Fibroblast of villous mesenchyme (primary cell): ENCODE measurements around the gene GORASP1. TPM values are rescaled to one million over a fixed set of nuclear protein-coding genes. Genes with fewer than 3 reads are reported as not detected.

Experiments
- DNase-seq: peaks from one replicate; pipeline ENCODE4 v3.0.0-alpha.2; 2010; ENCODE audit warnings: low read depth
- H3K4me3 ChIP-seq: 2 replicates; pipeline ENCODE4 v1.5.1; 2011; ENCODE audit warnings: low read depth, mild to moderate bottlenecking, low read length
- total RNA-seq: library from RNA; depleted of rRNA; stranded (reverse); fragments of >200 nt; gene quantifications from 2 replicates; pipeline ENCODE4 v1.2.3, GENCODE V29; 2012
- TF ChIP-seq, protein P1 (sequence below): IDR thresholded peaks from 2 replicates; pipeline ENCODE4 v1.5.1; 2012; ENCODE audit warnings: low read depth, mild to moderate bottlenecking, low read length; ENCODE audit not compliant: insufficient read depth

The GORASP1 gene
- 44.9 and 50.9 TPM in 2 replicates for total RNA-seq

DNA sequence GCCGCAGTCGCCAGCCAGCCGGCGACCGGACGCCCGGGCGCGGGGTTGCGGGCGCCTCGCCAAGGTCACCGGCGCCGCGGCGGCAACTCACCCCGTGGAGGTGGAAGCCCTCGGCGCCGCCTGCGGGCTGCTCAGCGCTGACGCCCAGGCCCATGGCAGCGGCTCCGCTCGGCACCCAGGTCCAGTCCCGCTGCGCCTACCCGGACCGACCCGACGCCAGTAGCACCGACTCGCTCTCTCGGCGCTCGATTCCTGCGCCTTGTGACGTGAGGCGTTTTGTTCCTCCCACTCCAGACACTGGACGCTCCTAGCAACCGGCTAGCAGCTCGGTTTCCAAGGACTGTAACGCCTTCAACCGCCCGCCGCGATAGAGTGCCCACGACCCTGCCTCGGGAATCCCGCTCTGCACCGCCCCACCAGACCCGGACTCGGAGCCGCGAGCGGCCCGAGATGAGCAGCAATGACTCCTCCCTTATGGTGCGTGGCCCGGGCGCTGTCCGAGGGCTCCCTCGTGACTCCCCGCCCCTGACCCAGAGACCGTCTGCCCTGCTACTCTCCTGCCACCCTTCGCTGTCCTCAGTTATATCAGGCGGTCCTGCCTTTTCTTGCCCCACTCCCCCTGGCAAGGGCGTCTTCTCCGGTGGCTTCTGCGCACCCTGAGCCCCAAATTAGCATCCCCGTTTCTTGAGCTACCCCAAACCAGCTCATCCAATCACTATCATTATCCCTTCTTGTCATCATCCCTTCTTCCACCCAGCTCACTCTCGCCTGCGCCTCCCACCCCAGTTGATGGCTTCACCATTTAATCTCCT lies at the start of gene GORASP1, which contains the start of gene TTC21A:
GORASP1 (minus strand) TSS at position 240 of the 812 bp plus-strand sequence; CDS start at position 154, 86 bp downstream.
TTC21A (plus strand) TSS at position 293 of the 812 bp plus-strand sequence; CDS start at position 451, 158 bp downstream.
- TF ChIP-seq, protein P1, sequence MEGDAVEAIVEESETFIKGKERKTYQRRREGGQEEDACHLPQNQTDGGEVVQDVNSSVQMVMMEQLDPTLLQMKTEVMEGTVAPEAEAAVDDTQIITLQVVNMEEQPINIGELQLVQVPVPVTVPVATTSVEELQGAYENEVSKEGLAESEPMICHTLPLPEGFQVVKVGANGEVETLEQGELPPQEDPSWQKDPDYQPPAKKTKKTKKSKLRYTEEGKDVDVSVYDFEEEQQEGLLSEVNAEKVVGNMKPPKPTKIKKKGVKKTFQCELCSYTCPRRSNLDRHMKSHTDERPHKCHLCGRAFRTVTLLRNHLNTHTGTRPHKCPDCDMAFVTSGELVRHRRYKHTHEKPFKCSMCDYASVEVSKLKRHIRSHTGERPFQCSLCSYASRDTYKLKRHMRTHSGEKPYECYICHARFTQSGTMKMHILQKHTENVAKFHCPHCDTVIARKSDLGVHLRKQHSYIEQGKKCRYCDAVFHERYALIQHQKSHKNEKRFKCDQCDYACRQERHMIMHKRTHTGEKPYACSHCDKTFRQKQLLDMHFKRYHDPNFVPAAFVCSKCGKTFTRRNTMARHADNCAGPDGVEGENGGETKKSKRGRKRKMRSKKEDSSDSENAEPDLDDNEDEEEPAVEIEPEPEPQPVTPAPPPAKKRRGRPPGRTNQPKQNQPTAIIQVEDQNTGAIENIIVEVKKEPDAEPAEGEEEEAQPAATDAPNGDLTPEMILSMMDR, result no peak
- peak within 1 kb of the TSS; percentile 96 for H3K4me3 ChIP-seq
- DNase-seq, result peak; percentile 90

- TF ChIP-seq, protein P1, result no peak
- H3K4me3 ChIP-seq, result no peak overlapping the region
- peak; percentile 71 for DNase-seq
Measured at GRCh38 chr3:39156421-39156820, 49.0 kb upstream of the GORASP1 start.

DNA sequence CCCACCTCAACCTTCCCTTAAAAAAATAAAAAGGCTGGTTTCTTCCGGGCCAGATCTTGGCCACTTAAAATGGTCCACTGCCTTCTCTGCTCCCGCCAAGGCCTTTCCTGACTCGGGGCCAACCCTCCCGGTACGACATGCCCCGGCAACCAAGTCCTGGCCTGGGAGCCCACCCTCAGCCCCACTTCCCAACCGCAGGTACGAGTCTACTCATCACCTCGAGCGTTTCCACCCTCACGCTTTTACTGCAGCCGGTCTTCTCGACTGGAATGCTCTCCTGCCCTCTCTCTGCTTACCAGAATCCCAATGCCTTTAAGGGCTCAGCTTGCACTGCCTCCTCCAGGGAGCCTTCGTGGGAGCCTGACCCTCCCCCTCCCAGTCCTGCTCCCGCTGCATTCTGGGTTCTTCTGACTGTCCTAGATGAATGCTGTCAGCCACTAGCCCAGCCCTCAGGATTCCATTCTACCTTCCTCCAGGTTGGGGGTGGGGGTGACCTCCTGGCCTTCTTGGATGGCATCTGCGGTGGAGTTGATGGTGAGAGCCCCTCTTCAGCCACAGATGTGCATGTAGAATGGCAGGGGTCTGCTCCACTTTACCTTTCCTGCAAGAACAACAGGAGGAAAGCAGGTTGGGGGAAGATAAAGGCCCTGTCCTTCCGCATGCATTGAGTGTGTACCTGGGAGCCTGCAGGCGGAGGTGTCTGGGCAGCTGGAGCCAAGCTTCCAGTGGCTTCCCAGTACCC lies 47.0 kb upstream of the GORASP1 start:
- no peak for DNase-seq
- TF ChIP-seq, protein P1, result no peak
- H3K4me3 ChIP-seq, result peak overlapping the region; percentile 44

GRCh38 chr3:39153977-39154279 lies 46.5 kb upstream of the GORASP1 start:
- no peak for DNase-seq
- peak overlapping the region; percentile 44 for H3K4me3 ChIP-seq
- TF ChIP-seq, protein P1, result no peak

DNA sequence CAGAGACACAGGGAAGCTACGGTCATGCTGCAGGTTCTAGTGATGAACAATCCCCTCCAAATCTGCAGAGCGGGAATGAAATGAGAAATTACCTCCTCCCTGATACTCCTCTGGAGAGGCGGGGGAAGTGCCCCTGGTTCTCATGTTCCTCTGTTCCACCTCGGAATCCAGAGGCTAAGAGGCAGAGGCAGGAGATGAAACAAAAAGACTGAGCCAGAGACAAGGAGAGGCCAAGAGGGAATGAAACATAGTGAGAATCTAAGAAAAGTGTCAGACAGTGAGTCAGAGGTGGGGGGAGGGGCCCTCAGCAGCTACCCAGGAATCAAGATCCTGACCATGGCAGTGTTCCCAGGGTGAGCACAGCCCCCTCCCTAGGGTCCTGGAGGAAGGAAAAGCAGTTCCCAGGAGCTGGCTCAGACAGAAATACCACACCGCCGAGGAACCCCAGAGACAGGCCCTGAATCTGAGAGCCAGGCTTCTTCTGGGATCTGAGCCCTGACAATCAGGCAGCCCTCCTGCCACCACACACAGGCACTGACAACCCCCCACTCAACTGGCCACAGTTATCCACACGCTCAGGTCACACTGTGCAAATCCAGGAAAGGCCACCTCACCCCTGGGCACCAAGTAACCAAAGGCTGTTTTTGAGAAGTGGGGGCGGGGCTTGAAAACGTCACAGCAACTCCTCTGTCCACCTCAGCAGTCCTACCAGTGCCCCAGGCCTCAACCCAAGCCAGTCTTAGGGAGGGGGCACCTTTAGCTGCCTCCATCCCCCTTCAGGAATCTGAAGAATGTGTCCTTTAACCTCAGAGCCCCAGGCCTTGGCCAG lies 43.6 kb upstream of the GORASP1 start:
- DNase-seq, result peak; percentile 98
- TF ChIP-seq, protein P1, result no peak
- peak overlapping the region; percentile 91 for H3K4me3 ChIP-seq

- TF ChIP-seq, protein P1, result peak; percentile 20
- peak overlapping the region; percentile 91 for H3K4me3 ChIP-seq
- DNase-seq, result no peak
Measured at GRCh38 chr3:39150148-39150802, 42.8 kb upstream of the GORASP1 start.
